Spleen (tissue), 11 donors: ENCODE data around the gene TINAG. TPM values are rescaled to one million over a fixed set of nuclear protein-coding genes. Genes with fewer than 3 reads are reported as not detected.

Experiments
- DNase-seq: peaks from one replicate; pipeline ENCODE4 v3.0.0-alpha.2; 2020
- H3K27ac ChIP-seq, 8 donors: fragments of 200-600 bp; sonication (generic) in 7 of 8; 1 replicate in 4 of 8; 2 replicates in 4 of 8; pipeline versions ENCODE4 v1.5.0 to v1.8.0; 2016 to 2021; ENCODE audit warnings: inconsistent platforms in 4 of 8, mild to moderate bottlenecking in 4 of 8, moderate library complexity in 1 of 8
- H3K27me3 ChIP-seq, 7 donors: fragments of 200-600 bp; sonication (generic) in 6 of 7; replicated peaks in 1 of 7; 1 replicate in 4 of 7; 2 replicates in 3 of 7; pipeline versions ENCODE4 v1.5.0 to v1.8.0; 2016 to 2021; ENCODE audit warnings: inconsistent platforms in 3 of 7, mild to moderate bottlenecking in 1 of 7
- H3K36me3 ChIP-seq, 6 donors: fragments of 200-600 bp; sonication (generic) in 5 of 6; 1 replicate in 4 of 6; 2 replicates in 2 of 6; pipeline versions ENCODE4 v1.5.0 to v1.8.0; 2016 to 2021; ENCODE audit warnings: inconsistent platforms in 2 of 6
- H3K4me1 ChIP-seq, 6 donors: fragments of 200-600 bp; sonication (generic) in 5 of 6; 1 replicate in 3 of 6; 2 replicates in 3 of 6; pipeline versions ENCODE4 v1.5.0 to v1.8.0; 2016 to 2021; ENCODE audit warnings: inconsistent platforms in 3 of 6
- H3K4me3 ChIP-seq, 8 donors: fragments of 200-600 bp; sonication (generic) in 7 of 8; 1 replicate in 4 of 8; 2 replicates in 4 of 8; pipeline versions ENCODE4 v1.5.0 to v1.8.0; 2016 to 2021; ENCODE audit warnings: inconsistent platforms in 4 of 8, mild to moderate bottlenecking in 4 of 8, moderate library complexity in 2 of 8
- H3K9me3 ChIP-seq, 8 donors: fragments of 200-600 bp; sonication (generic) in 7 of 8; 1 replicate in 4 of 8; 2 replicates in 4 of 8; pipeline versions ENCODE4 v1.5.0 to v1.8.0; 2016 to 2021; ENCODE audit warnings: inconsistent platforms in 4 of 8
- CTCF ChIP-seq, 11 experiments: fragments of 200-600 bp in 7 of 11; fragments of 450-650 bp in 4 of 11; sonication (generic) in 4 of 11; IDR thresholded peaks in 8 of 11; conservative IDR thresholded peaks in 3 of 11; 1 replicate in 7 of 11; 2 replicates in 4 of 11; pipeline versions ENCODE4 v1.4.0 to v1.8.0; 2016 to 2021; ENCODE audit warnings: antibody characterized with exemption in 11 of 11, inconsistent platforms in 4 of 11, mild to moderate bottlenecking in 1 of 11
- POLR2A ChIP-seq, 3 donors: fragments of 450-650 bp; IDR thresholded peaks; one replicate each; pipeline ENCODE4 v1.5.1; 2017; ENCODE audit warnings: antibody characterized with exemption in 3 of 3, mild to moderate bottlenecking in 1 of 3
- POLR2AphosphoS5 ChIP-seq, 3 donors: sonication (generic); formaldehyde crosslinking; IDR thresholded peaks; one replicate each; pipeline ENCODE4 v1.5.1; 2017; ENCODE audit warnings: antibody characterized with exemption in 3 of 3
- WGBS, 5 donors: extraction: QIAGEN DNeasy Blood & Tissue Kit in 3 of 5; methylation state at CpG; one replicate each; pipeline versions ENCODE4 v1.1.5 to v1.1.7; 2013 to 2018; 5-methylcytosine and 5-hydroxymethylcytosine counted together
- intact Hi-C: fragments of 100-400 bp; cut with DNase I; formaldehyde crosslinking; loops from one replicate; pipeline ENCODE4 v1.15.0; 2023; ENCODE audit warnings: low total_unique reads
- polyA plus RNA-seq, 3 donors: library from polyadenylated mRNA; stranded (reverse); fragments of 200-250 nt; gene quantifications; one replicate each; pipeline ENCODE4 v1.2.1, GENCODE V29; 2013
- total RNA-seq, 7 donors: library from RNA; depleted of rRNA in 3 of 7; stranded (reverse); fragments of >200 nt in 3 of 7; fragmentation: NEBNext Ultra II Directional in 4 of 7; extraction: Animal tissue kit (Norgen Biotek cat#: 25700) in 4 of 7; gene quantifications; one replicate each; pipeline versions ENCODE4 v1.1.0 to v1.2.1, GENCODE V29; 2016 to 2021
- donor health status: healthy with polysubstance abuse.
- donor health status: DM: no; HTN: no; CAD: no; lungs with moderate emphysema.
- donor health status: DM: no; HTN: no; CAD: no.
- donor health status: Bipolar disorder and iron deficiency.
- donor health status: healthy.
- donor health status: DM: no; HTN: no; CAD: no.
- donor health status: DM: yes; HTN: yes; CAD: no.

TINAG gene
- total and polyA plus RNA-seq, 10 donors = not detected

- H3K9me3 ChIP-seq = no peaks in the 10 kb centered on the region
- no peak for TF ChIP-seq POLR2AphosphoS5 (IDR thresholded peaks at IDR 0.05)
- no peak for TF ChIP-seq CTCF (IDR thresholded peaks at IDR 0.05 in 8 of 11, conservative IDR thresholded peaks at IDR 0.05 in 3 of 11)
- no peak for TF ChIP-seq POLR2A (IDR thresholded peaks at IDR 0.05)
- WGBS, 5 donors = 75 to 85% (median 81%) methylated on average over 2 of the region's 2 CpGs
- no peak overlapping the region for H3K4me3 ChIP-seq
- no peaks in the 10 kb centered on the region for H3K27me3 ChIP-seq
- no peak for DNase-seq
- no peaks in the 10 kb centered on the region for H3K4me1 ChIP-seq
- intact Hi-C loops = no loop called here
- H3K27ac ChIP-seq = no peak overlapping the region
- no peaks in the 10 kb centered on the region for H3K36me3 ChIP-seq
Observed at GRCh38 chr6:54377776-54378175, 69.5 kb downstream of the TINAG start.

GRCh38 chr6:54386295-54386694, 78.1 kb downstream of the TINAG start:
- intact Hi-C loops = no loop called here
- Histone ChIP-seq H3K4me3 (no peak overlapping the region), H3K36me3 (no peaks in the 10 kb centered on the region), H3K4me1 (no peaks in the 10 kb centered on the region), H3K9me3 (no peaks in the 10 kb centered on the region), H3K27ac (no peak overlapping the region), H3K27me3 (no peaks in the 10 kb centered on the region)
- WGBS, 5 donors = 82 to 92% (median 84%) methylated on average over 5 of the region's 5 CpGs
- no peak for TF ChIP-seq POLR2AphosphoS5 (IDR thresholded peaks at IDR 0.05)
- no peak for TF ChIP-seq CTCF (IDR thresholded peaks at IDR 0.05 in 8 of 11, conservative IDR thresholded peaks at IDR 0.05 in 3 of 11)
- no peak for TF ChIP-seq POLR2A (IDR thresholded peaks at IDR 0.05)
- no peak for DNase-seq

DNA sequence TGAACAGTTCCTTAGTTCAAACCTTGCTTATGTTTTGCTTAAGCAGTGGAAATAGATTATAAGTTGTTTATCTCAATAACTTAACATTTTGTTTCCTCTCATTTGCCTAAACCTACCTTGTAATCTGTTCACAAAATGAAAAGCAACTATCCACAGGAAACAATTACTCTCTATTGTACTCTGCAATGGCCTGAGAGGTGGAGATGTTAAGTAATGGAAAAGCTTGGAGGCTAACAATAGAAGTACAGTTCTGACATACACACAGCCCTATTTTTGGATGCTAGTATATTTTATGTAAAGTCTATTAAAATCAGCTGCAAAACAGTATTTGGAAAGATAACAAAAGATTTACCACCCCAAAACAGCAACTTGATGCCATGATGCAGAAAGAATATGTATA, 82.1 kb downstream of the TINAG start:
- no peak for TF ChIP-seq POLR2A (IDR thresholded peaks at IDR 0.05)
- no peak for TF ChIP-seq CTCF (IDR thresholded peaks at IDR 0.05 in 8 of 11, conservative IDR thresholded peaks at IDR 0.05 in 3 of 11)
- no peak for TF ChIP-seq POLR2AphosphoS5 (IDR thresholded peaks at IDR 0.05)
- no peak overlapping the region for H3K4me3 ChIP-seq
- no peaks in the 10 kb centered on the region for H3K4me1 ChIP-seq
- DNase-seq = no peak
- no peaks in the 10 kb centered on the region for H3K27me3 ChIP-seq
- intact Hi-C loops = no loop called here
- no peaks in the 10 kb centered on the region for H3K36me3 ChIP-seq
- H3K27ac ChIP-seq = no peak overlapping the region
- H3K9me3 ChIP-seq = peaks cover 0 to 13% (median 2%) of the 10 kb centered on the region in 8 donors

DNA sequence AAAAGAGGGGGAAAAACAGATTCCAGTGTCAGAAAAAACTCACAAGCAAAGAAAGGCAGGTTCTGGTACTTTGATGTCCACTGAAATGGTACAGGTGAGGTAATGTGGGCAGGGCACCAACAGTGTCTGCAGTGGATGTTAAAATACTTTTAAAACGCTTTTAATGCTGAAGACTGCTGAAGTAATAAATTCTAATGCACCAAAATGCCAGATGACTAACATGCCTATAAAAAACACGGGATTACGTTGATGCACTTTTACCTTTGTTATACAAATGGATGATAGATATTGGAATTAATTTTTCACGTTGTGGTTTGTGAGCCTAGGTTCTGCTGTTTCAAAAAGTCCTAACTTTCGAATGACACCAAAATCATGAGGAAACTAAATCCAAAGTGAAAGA, 83.3 kb downstream of the TINAG start:
- no peaks in the 10 kb centered on the region for H3K27me3 ChIP-seq
- WGBS, 5 donors = 66 to 80% (median 72%) methylated on average over 5 of the region's 5 CpGs
- H3K9me3 ChIP-seq = peaks cover 0 to 13% (median 2%) of the 10 kb centered on the region in 8 donors
- TF ChIP-seq CTCF (IDR thresholded peaks at IDR 0.05 in 8 of 11, conservative IDR thresholded peaks at IDR 0.05 in 3 of 11) (no peak), POLR2A (IDR thresholded peaks at IDR 0.05) (no peak), POLR2AphosphoS5 (IDR thresholded peaks at IDR 0.05) (no peak)
- intact Hi-C loops = no loop called here
- no peak overlapping the region for H3K27ac ChIP-seq
- H3K36me3 ChIP-seq = no peaks in the 10 kb centered on the region
- H3K4me3 ChIP-seq = no peak overlapping the region
- H3K4me1 ChIP-seq = no peaks in the 10 kb centered on the region
- DNase-seq = no peak
